C1 segment of cervical spinal cord (tissue), 14 donors: ENCODE data around the gene GALR3.
A peak's percentile ranks its signal among the peaks of the same experiment; 100 is the strongest.

Experiments used
- DNase-seq, 14 donors: peaks; one replicate each; lab custom pipeline; 2025; lab: John Stamatoyannopoulos, UW

GALR3 gene

DNA sequence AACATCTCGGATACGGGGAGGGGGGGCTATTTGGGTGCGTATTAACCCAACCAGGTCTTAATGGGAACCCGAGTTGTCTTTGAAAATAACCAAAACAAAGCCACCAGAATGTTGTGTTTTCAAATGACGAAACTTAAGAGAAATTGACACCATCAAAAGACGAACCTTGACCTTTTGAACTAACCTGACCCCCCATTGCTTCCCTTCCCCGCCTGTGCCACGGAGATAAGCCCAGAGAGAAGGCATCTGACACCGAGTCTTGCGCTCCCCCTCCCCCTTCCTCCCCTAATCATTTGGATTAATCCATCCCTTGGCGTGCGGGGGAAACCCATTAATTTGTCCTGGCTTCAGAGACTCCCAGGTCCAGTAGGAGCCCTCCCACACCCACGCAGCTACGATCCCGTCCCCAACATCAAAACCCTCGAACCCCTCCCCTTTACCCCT is 20.0 kb upstream of the GALR3 start:
- peak in 1 of 14 donors; percentile 8 for DNase-seq

GRCh38 chr22:37803639-37804351 is 19.4 kb upstream of the GALR3 start:
- no peak for DNase-seq

DNA sequence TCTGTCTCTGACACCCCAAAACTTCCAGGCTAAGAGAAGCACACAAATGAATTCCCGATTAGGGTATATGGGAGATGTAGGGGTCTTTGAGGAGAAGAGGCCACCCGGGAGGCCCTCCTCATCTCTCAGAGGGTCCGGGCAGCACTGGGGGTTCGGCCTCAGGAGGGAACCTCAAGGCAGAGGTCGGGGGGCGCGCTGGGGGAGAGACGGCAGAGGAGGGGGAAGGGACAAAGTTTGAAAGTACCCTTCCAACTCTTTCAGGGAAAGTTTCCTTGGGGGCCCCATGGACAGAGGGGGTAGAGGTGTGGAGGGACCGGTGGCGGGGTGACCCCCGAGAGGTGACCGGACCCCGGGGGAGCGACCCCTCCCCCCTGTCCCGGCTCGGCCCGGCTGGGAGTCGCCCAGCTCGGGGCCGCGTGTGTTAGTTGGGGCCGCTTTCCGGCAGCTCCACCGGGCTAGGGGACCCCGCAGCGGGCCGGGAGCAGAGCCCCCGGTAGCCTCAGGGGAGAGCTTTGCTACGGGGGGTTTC is 18.8 kb upstream of the GALR3 start:
- DNase-seq, result peak in 1 of 14 donors; percentile 42

DNA sequence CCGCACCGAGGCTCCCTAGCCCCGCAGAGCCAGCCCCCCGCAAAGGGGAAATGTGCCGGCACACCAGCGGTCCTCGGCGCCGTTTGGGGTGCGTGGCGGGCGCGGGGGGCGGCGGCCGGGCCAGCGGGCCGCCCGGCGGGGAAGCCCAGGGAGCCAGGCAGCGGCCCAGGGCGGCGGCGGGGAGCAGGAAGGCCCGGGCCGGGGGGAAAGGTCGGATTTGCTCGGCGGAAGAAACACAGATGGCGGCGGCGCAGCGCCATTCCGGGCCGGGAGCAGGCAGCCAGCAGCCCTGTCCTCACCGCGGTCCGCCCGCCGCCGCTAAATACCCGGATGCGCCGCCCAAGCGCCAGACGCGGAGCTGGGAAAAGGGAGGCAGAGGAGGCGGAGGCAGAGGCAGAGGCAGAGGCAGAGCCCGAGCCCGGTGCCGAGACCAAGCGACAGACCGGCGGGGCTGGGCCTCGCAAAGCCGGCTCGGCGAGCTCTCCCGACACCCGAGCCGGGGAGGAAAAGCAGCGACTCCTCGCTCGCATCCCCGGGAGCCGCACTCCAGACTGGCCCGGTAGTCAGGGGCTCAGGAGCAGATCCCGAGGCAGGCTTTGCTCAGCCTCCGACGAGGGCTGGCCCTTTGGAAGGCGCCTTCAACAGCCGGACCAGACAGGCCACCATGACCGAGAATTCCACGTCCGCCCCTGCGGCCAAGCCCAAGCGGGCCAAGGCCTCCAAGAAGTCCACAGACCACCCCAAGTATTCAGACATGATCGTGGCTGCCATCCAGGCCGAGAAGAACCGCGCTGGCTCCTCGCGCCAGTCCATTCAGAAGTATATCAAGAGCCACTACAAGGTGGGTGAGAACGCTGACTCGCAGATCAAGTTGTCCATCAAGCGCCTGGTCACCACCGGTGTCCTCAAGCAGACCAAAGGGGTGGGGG is 18.0 kb upstream of the GALR3 start:
- peak; percentile 31 to 87 (median 76) for DNase-seq

GRCh38 chr22:37805810-37806277 is 17.3 kb upstream of the GALR3 start:
- DNase-seq, result no peak

- peak in 2 of 14 donors; percentile 8 to 18 for DNase-seq
These were observed 16.5 kb upstream of the GALR3 start for GRCh38 chr22:37806409-37807333.

GRCh38 chr22:37807410-37808293 is 15.5 kb upstream of the GALR3 start, which contains the start of gene GCAT:
Gene GCAT (plus strand): TSS chr22:37807934. CDS start chr22:37807968, 34 bp downstream.
- peak; percentile 54 to 93 (median 88) for DNase-seq

DNA sequence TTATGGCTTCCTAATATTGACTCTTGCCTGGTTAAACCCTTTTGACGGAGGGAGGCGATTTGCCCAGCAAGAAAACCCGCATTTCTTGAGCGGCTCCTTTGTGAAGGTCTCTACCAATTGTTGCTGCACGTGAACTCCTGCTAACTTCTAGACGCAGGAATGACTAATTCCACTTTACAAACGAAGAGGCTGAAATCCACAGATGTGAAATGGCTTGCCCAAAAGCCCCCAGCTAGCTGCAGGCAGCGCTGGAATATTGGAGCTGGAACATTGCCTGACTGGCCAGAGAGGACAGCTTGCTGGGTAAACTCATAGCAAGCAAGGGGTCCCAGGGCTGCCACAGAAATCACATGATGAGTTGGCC is 14.9 kb upstream of the GALR3 start:
- DNase-seq, result peak in 1 of 14 donors; percentile 18

GRCh38 chr22:37809672-37810333 is 13.4 kb upstream of the GALR3 start:
- no peak for DNase-seq

DNA sequence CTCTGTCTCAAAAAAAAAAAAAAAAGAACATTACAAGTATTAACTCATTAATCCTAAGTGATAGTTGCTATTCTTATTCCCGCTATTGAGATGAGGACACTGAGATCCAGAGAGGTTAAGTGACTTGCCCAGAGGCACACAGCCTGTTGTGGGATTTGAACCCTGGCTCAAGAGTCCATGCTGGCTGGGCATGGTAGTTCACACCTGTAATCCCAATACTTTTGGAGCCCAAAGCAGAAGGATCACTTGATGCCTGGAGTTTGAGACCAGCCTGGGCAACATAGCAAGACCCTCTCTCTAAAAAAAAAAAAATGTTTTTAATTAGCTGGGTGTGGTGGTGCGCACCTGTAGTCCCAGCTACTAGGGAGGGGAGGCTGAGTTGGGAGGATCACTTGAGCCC is 11.3 kb upstream of the GALR3 start:
- DNase-seq, result no peak

GRCh38 chr22:37812869-37813678 is 10.1 kb upstream of the GALR3 start:
- no peak for DNase-seq

DNA sequence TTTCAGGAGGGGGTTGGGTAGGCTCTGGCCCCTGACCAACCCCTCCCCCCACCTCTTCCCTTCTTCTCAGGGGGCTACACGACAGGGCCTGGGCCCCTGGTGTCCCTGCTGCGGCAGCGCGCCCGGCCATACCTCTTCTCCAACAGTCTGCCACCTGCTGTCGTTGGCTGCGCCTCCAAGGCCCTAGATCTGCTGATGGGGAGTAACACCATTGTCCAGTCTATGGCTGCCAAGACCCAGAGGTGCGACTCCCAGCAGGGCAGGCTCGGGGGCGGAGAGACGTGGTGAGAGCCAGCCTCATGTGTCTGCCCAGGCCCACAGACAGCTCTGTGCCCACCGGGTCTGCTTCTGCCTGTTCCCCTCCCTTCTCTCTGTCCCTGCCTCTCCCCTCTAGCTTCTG is 7.6 kb upstream of the GALR3 start:
- no peak for DNase-seq

DNA sequence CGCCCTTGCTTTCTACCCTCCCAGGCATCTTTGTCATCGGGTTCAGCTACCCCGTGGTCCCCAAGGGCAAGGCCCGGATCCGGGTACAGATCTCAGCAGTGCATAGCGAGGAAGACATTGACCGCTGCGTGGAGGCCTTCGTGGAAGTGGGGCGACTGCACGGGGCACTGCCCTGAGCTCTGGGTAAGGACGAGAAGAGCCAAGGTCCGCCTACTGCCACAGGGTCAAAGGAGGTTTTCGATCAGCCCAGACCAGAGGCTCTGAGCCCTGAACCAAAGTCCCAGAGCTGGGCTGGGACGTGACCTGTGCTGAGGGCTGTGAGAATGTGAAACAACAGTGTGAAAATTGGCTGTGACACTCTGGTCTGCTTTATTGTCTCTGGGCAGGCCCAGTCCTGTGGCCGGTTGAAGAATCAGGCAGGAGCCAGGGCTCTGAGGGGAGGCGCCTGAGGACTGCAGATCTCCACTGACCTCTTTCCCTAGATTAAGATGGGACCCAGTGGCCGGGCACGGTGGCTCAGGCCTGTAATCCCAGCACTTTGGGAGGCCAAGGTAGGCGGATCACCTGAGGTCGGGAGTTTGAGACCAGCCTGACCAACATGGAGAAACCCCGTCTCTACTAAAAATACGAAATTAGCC is 6.5 kb upstream of the GALR3 start:
- DNase-seq, result no peak

- peak in 13 of 14 donors; percentile 41 to 88 (median 75) for DNase-seq
These were observed 5.3 kb upstream of the GALR3 start for GRCh38 chr22:37817705-37818408.

- DNase-seq, result peak in 4 of 14 donors; percentile 13 to 34 (median 26)
These were observed 4.6 kb upstream of the GALR3 start for GRCh38 chr22:37818409-37819104.

DNA sequence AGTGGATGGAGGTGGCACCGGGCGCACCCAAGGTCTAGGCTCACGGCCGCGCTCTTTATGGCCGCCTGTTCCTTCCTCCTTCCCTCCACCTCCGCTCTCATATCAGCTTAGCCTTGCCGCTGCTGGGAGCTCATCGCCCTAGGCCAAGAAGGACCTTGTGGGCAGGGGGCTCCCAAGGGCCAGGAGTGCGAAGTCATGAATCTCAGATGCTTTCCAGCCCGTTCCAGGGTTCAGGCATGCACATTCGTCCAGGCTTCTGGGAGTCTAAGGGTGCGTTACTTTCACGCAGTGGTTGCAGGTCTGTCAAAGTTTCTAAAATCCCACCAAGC is 4.1 kb upstream of the GALR3 start:
- no peak for DNase-seq

- DNase-seq, result no peak
These were observed 2.8 kb upstream of the GALR3 start for GRCh38 chr22:37820350-37820749.
